ENCODE data around the gene ACTMAP.

ACTMAP gene

DNA sequence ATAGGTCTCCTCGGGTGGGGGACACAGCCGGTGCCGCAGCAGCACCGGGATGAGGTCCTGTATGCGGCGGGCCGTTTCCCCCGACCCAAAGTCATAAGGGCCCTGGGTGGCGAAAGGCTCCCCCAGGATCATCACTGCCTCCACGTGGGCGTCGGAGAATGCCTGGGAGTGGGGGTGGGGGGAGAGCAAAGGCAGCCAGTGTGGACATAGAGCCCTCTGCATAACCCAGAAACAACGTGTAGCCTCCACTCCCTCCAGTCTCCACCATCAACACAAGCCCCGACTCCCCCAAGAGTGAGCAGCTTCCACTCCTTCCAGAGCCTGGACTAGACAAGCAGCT lies 58.1 kb downstream of the ACTMAP start:
- no peak for DNase-seq

GRCh38 chr19:40691421-40692211 lies 58.7 kb downstream of the ACTMAP start:
- no peak for DNase-seq
